Measurements from ENCODE around the gene SGK2.

Gene SGK2

DNA sequence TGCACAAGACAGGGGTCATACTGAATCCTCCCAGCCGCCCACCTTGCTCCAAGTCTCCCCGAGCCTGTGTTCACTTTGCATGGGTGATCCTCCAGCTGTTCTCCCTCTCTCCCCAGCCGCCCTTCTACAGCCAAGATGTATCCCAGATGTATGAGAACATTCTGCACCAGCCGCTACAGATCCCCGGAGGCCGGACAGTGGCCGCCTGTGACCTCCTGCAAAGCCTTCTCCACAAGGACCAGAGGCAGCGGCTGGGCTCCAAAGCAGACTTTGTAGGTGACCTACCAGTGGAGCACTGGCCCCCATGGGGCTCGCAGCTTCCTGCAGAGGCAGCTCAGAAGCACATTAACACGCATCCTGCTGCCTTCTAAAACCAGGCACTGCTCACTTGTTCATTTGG, 17.3 kb downstream of the SGK2 start:
- H3K4me1 Mint-ChIP-seq: no peaks in the 10 kb centered on the region
- H3K9me3 Mint-ChIP-seq: no peaks in the 10 kb centered on the region
- TF ChIP-seq, protein P1, sequence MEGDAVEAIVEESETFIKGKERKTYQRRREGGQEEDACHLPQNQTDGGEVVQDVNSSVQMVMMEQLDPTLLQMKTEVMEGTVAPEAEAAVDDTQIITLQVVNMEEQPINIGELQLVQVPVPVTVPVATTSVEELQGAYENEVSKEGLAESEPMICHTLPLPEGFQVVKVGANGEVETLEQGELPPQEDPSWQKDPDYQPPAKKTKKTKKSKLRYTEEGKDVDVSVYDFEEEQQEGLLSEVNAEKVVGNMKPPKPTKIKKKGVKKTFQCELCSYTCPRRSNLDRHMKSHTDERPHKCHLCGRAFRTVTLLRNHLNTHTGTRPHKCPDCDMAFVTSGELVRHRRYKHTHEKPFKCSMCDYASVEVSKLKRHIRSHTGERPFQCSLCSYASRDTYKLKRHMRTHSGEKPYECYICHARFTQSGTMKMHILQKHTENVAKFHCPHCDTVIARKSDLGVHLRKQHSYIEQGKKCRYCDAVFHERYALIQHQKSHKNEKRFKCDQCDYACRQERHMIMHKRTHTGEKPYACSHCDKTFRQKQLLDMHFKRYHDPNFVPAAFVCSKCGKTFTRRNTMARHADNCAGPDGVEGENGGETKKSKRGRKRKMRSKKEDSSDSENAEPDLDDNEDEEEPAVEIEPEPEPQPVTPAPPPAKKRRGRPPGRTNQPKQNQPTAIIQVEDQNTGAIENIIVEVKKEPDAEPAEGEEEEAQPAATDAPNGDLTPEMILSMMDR (IDR thresholded peaks at IDR 0.05; ENCODE audit: unreplicated experiment in 3 of 3): no peak
- no peaks in the 10 kb centered on the region for H3K27me3 Mint-ChIP-seq (ENCODE audit: low read depth)
- H3K36me3 Mint-ChIP-seq (ENCODE audit: low read depth): peaks cover 4% of the 10 kb centered on the region
- H3K27ac Mint-ChIP-seq: no peak overlapping the region
- H3K4me3 Mint-ChIP-seq: no peak overlapping the region

DNA sequence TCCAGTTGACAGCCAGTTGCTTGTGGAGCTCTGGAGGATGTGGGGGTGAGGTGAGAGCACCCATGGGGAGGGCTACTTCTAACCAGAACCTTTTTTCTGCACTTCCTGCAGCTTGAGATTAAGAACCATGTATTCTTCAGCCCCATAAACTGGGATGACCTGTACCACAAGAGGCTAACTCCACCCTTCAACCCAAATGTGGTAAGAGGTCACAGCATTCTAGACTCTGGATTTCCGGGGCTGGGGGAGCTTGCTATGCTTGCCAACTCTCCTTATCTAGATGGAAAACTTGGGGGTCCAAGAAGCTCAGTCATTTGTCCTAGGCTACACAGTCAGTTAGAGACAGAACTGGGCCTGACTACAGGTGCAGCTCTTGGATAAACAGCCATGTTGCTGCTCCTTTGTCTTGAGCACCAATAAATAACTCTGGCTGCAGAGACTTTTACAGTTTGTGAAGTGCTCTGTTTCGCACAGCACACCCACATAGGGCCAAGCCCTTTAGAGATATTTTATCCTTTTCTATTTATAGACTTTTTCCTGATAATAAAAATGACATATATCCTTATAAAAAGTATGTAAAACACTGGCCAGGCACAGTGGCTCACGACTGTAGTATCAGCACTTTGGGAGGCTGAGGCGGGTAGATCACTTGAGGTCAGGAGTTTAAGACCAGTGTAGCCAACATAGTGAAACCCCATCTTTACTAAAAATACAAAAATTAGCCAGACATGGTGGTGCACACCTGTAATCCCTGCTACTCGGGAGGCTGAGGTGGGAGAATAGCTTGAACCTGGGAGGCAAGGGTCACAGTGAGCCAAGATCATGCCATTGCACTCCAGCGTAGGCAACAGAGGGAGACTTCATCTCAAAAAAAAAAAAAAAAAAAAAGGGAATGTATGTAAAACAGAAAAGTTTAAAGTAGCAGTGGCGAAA, 21.3 kb downstream of the SGK2 start:
- H3K36me3 Mint-ChIP-seq (ENCODE audit: low read depth): peaks cover 4% of the 10 kb centered on the region
- no peak overlapping the region for H3K27ac Mint-ChIP-seq
- H3K9me3 Mint-ChIP-seq: no peaks in the 10 kb centered on the region
- no peak overlapping the region for H3K4me3 Mint-ChIP-seq
- TF ChIP-seq, protein P1 (IDR thresholded peaks at IDR 0.05; ENCODE audit: unreplicated experiment in 3 of 3): no peak
- H3K4me1 Mint-ChIP-seq: peaks cover 14% of the 10 kb centered on the region
- H3K27me3 Mint-ChIP-seq (ENCODE audit: low read depth): no peaks in the 10 kb centered on the region

DNA sequence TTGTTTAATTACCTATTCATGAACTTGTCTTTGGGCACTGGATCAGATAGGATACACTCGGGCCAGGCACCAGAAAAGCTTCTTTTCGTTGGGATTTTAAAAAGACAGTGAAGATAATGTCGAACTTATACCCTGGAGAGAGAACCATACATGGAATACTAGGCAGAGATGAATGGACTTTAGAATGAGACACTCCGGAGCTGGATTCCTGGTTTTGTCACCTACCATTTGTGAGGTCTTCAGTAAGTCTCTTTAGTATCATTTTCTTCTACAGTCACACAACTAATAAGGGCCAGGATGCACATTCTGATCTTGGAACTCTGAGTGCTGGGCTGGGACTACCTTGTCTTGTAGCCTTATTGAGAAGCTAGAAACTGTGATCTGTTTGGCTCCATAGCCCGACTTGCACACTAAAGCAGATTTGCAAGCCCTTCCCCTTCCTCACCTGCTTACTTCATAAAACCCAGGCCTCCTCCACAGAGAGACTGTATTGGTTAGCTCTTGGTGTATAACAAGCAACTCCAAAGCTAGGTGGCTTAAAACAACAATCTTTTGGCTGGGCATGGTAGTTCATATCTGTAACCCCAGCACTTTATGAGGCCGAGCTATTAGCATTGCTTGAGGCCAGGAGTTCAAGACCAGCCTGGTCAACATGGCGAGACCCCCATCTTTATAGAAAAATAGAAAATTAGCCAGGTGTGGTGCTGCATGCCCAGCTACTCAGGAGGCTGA, 24.5 kb downstream of the SGK2 start:
- TF ChIP-seq, protein P1 (IDR thresholded peaks at IDR 0.05; ENCODE audit: unreplicated experiment in 3 of 3): no peak
- no peaks in the 10 kb centered on the region for H3K36me3 Mint-ChIP-seq (ENCODE audit: low read depth)
- peak overlapping the region in 1 of 3 experiments; percentile 57 for H3K27ac Mint-ChIP-seq
- no peak overlapping the region for H3K4me3 Mint-ChIP-seq
- no peaks in the 10 kb centered on the region for H3K9me3 Mint-ChIP-seq
- H3K4me1 Mint-ChIP-seq: peaks cover 14% of the 10 kb centered on the region
- no peaks in the 10 kb centered on the region for H3K27me3 Mint-ChIP-seq (ENCODE audit: low read depth)

DNA sequence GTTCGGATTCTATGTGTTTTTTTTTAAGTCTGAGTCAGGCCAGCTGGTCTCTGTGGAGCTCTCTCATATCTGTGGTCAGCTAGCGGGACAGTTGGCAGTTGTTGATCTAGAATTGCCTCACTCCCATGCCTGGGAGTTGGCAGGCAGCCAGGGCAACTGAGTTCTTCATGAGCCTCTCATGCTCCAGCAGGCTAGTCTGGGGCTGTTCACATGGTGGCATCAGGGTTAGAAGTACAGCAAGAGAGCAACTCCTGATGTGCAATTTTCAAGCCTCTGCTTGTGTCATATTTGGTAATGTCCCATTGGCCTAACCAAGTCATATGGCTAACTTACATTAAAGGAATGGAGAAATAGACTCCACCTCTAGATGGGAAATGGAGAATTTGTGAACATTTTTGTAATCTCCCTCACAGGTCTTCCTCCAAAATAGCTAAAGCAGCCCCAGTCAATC, 25.2 kb downstream of the SGK2 start:
- H3K27me3 Mint-ChIP-seq (ENCODE audit: low read depth): no peaks in the 10 kb centered on the region
- H3K36me3 Mint-ChIP-seq (ENCODE audit: low read depth): no peaks in the 10 kb centered on the region
- H3K27ac Mint-ChIP-seq: peak overlapping the region in 2 of 3 experiments; percentile 28 to 57
- TF ChIP-seq, protein P1 (IDR thresholded peaks at IDR 0.05; ENCODE audit: unreplicated experiment in 3 of 3): no peak
- H3K4me3 Mint-ChIP-seq: no peak overlapping the region
- peaks cover 14% of the 10 kb centered on the region for H3K4me1 Mint-ChIP-seq
- H3K9me3 Mint-ChIP-seq: no peaks in the 10 kb centered on the region

DNA sequence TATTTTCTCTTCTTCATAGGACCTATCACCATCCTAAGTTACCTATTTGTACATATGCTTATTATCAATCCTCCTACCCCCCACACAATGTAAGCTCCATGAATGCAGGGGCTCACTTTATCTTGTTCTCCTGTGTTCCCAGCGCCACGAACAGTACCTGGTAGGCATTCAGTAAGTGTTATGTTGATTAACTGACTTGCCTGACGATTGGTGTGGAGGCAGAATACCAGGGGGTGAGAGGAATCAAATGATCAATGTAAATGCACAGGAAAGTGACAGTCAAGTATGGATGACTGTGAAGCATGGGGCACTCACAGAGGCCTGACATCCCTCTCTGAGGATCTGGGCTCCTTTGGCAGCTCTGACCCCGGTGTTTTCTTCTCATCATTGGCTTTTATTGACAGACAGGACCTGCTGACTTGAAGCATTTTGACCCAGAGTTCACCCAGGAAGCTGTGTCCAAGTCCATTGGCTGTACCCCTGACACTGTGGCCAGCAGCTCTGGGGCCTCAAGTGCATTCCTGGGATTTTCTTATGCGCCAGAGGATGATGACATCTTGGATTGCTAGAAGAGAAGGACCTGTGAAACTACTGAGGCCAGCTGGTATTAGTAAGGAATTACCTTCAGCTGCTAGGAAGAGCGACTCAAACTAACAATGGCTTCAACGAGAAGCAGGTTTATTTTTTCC, 25.8 kb downstream of the SGK2 start:
- H3K9me3 Mint-ChIP-seq: no peaks in the 10 kb centered on the region
- H3K4me3 Mint-ChIP-seq: no peak overlapping the region
- H3K36me3 Mint-ChIP-seq (ENCODE audit: low read depth): no peaks in the 10 kb centered on the region
- H3K4me1 Mint-ChIP-seq: peaks cover 14% of the 10 kb centered on the region
- TF ChIP-seq, protein P1 (IDR thresholded peaks at IDR 0.05; ENCODE audit: unreplicated experiment in 3 of 3): no peak
- H3K27ac Mint-ChIP-seq: no peak overlapping the region
- H3K27me3 Mint-ChIP-seq (ENCODE audit: low read depth): no peaks in the 10 kb centered on the region

Measured in nephron (organoid).